UCSD-AML1 (cell line): Measurements from ENCODE around the gene HS3ST2.

Experiments
- DNase-seq: peaks from one replicate; lab custom pipeline; 2025; ENCODE audit not compliant: unreplicated experiment; lab: John Stamatoyannopoulos, UW

The HS3ST2 gene

GRCh38 chr16:22813948-22814710 is at the start of gene HS3ST2:
HS3ST2 (plus strand) TSS chr16:22814162; CDS start chr16:22814611, 449 bp downstream.
- DNase-seq: no peak

GRCh38 chr16:22764662-22765327 is 49.2 kb upstream of the HS3ST2 start:
- no peak for DNase-seq

DNA sequence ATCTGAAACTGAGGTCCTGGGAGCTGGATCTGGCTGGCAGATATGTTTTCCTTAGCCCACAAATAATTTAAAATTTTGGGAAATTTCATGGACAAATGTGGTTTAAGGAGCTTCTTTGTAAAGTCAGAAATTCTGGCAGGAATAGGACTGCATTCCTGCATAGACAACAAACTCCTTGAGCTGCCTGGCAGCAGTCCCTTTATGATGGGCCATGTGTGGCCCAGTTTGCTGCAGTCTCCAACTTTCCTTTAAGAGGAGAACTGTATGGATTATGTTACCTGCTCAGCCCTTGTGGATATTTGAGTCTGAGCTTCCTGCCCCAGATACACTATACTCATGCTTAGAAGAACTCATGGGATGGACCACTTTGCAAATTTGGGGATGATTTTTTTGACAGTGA is 48.5 kb upstream of the HS3ST2 start:
- no peak for DNase-seq

DNA sequence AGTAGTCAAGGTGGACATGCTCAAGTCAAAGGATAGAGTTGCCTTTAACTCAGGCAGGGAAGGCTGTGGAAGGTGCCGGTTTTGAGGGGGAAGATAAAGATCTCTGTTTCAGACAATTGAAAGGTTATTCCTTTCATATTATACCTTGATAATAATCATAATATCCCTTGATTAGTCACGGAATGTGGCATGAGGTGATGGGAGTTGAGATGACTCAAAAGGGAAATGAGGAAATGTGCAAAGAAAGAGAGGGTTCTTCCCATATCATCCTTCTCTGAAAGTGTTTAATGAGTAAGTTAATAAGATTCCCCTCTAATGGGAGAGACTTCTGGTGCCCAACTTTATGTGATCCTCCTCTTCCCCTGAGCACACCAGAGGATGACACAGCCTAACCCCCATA is 43.1 kb upstream of the HS3ST2 start:
- DNase-seq: no peak

GRCh38 chr16:22771551-22771950 is 42.4 kb upstream of the HS3ST2 start:
- DNase-seq: no peak

DNA sequence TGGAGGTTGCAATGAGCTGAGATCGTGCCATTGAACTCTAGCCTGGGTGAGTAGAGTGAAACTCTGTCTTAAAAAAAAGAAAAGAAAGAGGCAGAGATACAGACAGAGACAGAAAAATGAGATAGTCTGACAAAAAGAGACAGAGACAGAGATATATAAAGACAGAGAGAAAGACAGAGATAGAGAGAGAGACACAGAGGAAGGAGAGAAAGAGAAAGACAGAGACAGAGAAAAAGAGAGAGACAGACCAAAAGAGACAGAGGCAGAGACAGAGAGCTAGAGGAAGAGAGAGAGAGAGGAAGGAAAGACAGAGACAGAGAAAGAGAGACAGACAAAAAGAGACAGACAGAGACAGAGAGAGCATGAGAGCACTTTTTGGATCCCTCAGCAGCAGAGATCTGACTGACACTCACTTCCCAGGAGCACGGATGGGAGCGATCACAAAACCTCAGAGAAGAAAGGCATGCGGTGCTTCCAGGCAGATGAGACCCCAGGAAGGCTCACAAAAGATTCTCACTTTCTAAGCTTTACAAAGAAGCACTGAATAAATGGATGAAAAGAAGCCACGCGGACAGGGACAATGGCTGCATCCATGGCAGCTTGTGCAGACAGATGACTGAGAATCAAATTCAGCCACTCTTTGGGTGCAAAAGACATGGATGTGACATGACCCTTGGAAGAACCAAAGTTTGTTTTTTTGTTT is 38.6 kb upstream of the HS3ST2 start:
- no peak for DNase-seq

DNA sequence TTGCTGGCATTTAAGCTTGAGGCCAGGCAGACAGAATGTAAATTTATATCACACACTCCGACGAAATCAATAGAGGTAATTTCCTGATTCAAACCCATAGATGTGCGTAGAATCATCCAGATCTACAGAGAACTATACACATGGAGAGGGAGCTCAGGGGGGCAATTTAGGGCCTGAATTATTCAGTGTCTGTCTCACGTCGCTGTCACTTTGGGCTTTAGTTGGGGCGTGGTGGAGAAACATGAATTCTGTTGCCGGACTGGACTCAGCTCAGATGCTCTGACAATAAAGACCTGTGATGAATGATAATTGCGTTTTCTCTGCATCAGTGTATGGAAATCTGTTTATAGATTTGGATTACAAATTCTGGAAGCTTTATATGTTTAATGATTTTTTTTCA is 32.5 kb upstream of the HS3ST2 start:
- no peak for DNase-seq

DNA sequence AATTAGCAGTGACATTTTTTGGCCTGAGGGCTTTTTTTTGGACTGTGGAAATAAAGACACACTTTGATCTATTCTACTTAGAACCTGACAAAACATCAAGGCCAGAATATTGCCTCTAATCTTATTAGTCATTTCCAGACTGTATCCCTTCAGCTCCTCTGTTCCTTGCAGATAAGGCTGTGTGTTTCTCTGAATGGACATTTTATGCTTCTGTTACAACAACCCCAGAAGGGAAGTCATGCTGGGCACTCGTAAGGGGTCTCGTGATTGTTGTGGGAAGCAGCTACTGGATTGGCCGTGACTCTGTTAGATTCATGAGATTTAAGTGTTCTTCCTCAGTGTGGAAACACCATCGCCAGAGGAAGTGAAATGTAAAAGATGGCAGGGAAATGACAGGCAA is 31.6 kb upstream of the HS3ST2 start:
- DNase-seq: peak; percentile 42

DNA sequence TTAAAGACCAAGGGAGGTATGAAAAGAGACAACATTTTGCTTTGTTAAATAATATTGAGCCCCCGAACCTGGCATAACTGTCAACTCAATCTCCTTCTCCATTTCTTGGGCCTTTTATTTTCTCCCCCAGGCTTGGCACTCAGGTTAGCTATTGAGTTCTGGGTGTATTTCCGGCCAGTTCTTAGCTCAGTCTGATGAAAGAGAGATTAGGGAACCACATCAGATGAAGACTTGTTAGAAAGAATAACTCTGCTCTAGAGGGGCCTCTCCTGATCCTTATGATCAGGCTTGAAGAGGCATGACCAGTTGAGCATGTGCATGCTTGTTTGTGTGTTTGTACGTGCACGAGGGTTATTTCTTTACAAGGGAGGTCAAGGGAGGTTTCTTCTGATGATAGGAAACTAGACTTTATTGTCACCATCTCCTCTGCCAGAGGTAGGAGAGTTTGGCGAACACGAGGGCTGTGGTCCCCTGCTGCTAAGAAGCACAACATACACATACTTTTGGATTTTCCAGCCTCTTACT is 29.2 kb upstream of the HS3ST2 start:
- DNase-seq: no peak

GRCh38 chr16:22785552-22785951 is 28.4 kb upstream of the HS3ST2 start:
- no peak for DNase-seq

DNA sequence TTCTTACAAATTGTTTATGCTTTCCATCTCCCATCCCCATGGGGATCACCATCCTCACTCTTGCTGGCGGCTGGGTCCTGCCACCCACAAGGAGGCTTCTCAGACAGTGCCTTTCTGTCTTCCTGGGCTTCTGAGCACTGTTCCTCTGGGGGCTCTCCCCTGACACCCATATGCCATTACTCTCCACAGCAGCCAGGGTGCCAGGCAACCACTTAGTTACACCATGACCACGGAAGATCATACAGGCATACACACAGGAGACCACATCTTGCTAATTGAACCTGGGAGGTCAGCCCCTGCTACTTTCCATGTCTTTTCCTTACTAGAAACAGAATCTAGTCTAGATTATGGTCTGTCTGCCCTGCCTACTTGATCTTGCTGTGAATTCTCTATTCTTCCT is 27.7 kb upstream of the HS3ST2 start:
- no peak for DNase-seq

- no peak for DNase-seq
Observed at GRCh38 chr16:22786691-22787090, 27.3 kb upstream of the HS3ST2 start.

DNA sequence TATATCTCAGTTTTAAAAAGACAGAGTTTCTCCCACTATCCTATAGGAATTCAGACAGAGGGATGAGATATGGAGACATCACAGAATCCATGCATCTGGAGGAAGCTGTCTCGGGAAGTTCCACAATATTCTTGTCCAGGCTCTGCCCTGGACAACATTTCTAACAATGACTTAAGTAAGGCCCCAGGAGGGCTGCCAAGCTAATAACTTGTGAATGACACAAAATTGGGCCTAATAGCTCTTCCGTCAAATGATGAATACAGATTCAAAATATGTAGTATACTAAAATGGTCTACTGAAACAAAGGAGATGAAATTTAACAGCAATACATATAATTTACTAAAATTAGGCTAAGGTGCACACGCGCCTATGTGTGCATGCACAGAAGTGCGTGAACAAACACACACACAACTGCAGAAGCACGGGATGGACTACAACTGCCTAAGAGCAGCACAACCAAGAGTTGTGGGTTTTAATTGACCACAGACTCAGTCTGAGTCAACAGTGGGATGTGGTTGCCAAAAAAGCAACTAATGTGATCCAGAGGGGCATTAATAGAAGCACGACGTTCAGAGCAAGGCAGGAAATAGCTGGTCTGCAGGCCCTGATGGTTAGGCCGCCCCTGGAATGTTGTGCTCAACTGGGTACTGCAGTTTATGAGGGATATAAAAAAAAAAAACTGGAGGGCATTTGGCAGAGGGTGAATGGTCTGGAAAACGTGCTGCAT is 26.3 kb upstream of the HS3ST2 start:
- DNase-seq: peak; percentile 70

GRCh38 chr16:22788193-22788530 is 25.8 kb upstream of the HS3ST2 start:
- DNase-seq: no peak

- DNase-seq: no peak
Observed at GRCh38 chr16:22789281-22789945, 24.5 kb upstream of the HS3ST2 start.

- no peak for DNase-seq
Observed at GRCh38 chr16:22797551-22797950, 16.4 kb upstream of the HS3ST2 start.

- DNase-seq: no peak
Observed at GRCh38 chr16:22799113-22799512, 14.8 kb upstream of the HS3ST2 start.

DNA sequence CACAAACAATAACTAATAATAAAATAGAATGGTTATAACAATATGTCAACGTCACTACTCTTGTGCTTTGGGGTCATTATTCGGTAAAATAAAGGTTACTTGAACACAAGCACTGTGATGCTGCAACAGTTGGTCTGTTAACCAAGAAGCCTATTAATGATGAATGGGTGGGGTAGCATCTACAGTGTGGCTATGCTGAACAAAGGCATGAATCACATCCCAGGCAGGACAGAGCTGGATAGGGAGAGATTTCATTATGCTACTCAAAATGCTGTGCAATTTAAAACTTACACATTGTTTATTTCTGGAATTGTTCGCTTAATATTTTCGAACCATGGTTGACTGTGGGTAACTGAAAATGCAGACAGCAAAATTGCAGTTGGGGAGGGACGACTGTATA is 9.1 kb upstream of the HS3ST2 start:
- no peak for DNase-seq

GRCh38 chr16:22805326-22805725 is 8.6 kb upstream of the HS3ST2 start:
- no peak for DNase-seq

DNA sequence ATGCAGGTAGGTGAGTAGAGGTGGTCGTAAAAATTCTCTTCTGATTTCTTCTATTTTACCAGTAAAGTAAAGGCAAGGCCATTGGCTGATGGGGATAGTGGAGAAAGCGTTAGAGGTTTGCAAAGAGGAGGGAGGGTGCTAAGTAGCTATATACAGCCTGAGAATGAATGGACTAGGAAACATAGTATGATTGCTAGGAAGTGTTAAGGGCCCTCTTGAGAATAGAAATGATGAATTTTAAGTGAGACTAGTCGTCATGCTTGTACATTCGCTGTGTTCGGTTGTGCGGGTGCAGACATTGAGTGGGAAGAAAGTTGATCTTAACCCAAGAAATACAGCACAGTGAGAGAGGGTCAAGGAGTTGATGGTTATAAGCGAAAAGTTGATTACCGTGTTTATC is 7.2 kb upstream of the HS3ST2 start:
- no peak for DNase-seq

DNA sequence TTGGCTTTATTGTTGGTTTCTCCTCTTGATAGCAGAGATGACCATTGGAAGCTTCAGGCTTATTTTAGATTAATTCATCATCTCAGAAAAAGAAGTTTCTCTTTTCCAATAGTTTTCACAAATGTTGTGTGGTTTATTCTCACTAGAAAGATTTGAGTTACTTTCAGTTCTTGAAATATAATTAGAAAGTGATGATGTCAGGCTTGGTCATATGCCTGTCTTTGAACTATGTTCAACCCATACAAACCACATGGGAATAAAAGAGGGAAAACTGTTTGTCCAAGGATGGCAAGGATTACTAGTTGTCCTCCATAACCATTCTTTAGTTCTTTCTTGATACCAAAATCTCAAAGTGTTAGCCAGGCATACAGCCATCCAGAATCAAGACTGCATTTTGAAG is 3.7 kb upstream of the HS3ST2 start:
- DNase-seq: no peak
